Skin of body (tissue), 2 donors: ENCODE data around the gene ABCE1. TPM values are rescaled to one million over a fixed set of nuclear protein-coding genes. Genes with fewer than 3 reads are reported as not detected.

Experiments used
- DNase-seq: peaks from one replicate; lab custom pipeline; 2025; lab: John Stamatoyannopoulos, UW
- total RNA-seq: library from RNA; depleted of rRNA; stranded (reverse); fragments of >200 nt; gene quantifications from one replicate; pipeline ENCODE4 v1.2.3, GENCODE V29; 2014

The ABCE1 gene
- 88.9 TPM for total RNA-seq

GRCh38 chr4:145097821-145098674 is at the start of gene ABCE1, which contains the start of gene ANAPC10:
ABCE1 (plus strand) TSS chr4:145098311; CDS start chr4:145104413, 6,102 bp downstream.
ANAPC10 (minus strand) TSS chr4:145098196; CDS start chr4:145096099, 2,097 bp downstream.
- DNase-seq = peak; percentile 95

GRCh38 chr4:145048817-145049216 is 49.3 kb upstream of the ABCE1 start:
- DNase-seq = no peak

GRCh38 chr4:145049241-145049640 is 48.9 kb upstream of the ABCE1 start:
- no peak for DNase-seq

GRCh38 chr4:145055533-145056257 is 42.4 kb upstream of the ABCE1 start:
- DNase-seq = no peak

GRCh38 chr4:145056325-145057130 is 41.6 kb upstream of the ABCE1 start:
- DNase-seq = no peak

GRCh38 chr4:145058256-145058655 is 39.9 kb upstream of the ABCE1 start:
- no peak for DNase-seq

GRCh38 chr4:145061318-145061920 is 36.7 kb upstream of the ABCE1 start:
- peak; percentile 53 for DNase-seq

GRCh38 chr4:145066063-145066501 is 32.0 kb upstream of the ABCE1 start:
- DNase-seq = no peak

- DNase-seq = no peak
Measured at GRCh38 chr4:145069361-145069760, 28.8 kb upstream of the ABCE1 start.

GRCh38 chr4:145071560-145071959 is 26.6 kb upstream of the ABCE1 start:
- DNase-seq = no peak

- DNase-seq = no peak
Measured at GRCh38 chr4:145075742-145076468, 22.2 kb upstream of the ABCE1 start.

GRCh38 chr4:145076469-145076855 is 21.6 kb upstream of the ABCE1 start:
- DNase-seq = no peak

- DNase-seq = no peak
Measured at GRCh38 chr4:145081756-145082155, 16.4 kb upstream of the ABCE1 start.

GRCh38 chr4:145083891-145084605 is 14.1 kb upstream of the ABCE1 start:
- DNase-seq = no peak

GRCh38 chr4:145090380-145090779 is 7.7 kb upstream of the ABCE1 start:
- no peak for DNase-seq

- no peak for DNase-seq
Measured at GRCh38 chr4:145093638-145094037, 4.5 kb upstream of the ABCE1 start.

- no peak for DNase-seq
Measured at GRCh38 chr4:145097331-145097820, 735 bp upstream of the ABCE1 start.

GRCh38 chr4:145098675-145099037 is 545 bp downstream of the ABCE1 start:
- DNase-seq = peak; percentile 30

GRCh38 chr4:145099653-145100052 is 1.5 kb downstream of the ABCE1 start:
- DNase-seq = no peak

GRCh38 chr4:145101091-145101490 is 3.0 kb downstream of the ABCE1 start:
- no peak for DNase-seq
